ENCODE results near the gene GCLC. TPM values are rescaled to one million over a fixed set of nuclear protein-coding genes. Genes with fewer than 3 reads are reported as not detected.
"Not testable (repeated sequence)": the region's sequence is repeated elsewhere in the genome, so short reads cannot be mapped to it uniquely, and the experiment has no call there.

The GCLC gene
- total and polyA plus RNA-seq, 12 donors: 7.3 to 116 (median 37.9) TPM

GRCh38 chr6:53581173-53581773, 36.4 kb upstream of the GCLC start:
- no peaks in the 10 kb centered on the region for H3K9me3 ChIP-seq (replicated peaks in 1 of 3)
- no peak overlapping the region for H3K4me3 ChIP-seq
- H3K27ac ChIP-seq: no peak overlapping the region
- no peaks in the 10 kb centered on the region for H3K4me1 ChIP-seq (replicated peaks in 1 of 2)
- no peak for DNase-seq
- 57 to 78% (median 68%) methylated on average over 2 of the region's 2 CpGs for WGBS, 4 donors
- intact Hi-C loops (cut with DNase I): no loop called here
- H3K36me3 ChIP-seq (replicated peaks in 1 of 2): no peaks in the 10 kb centered on the region
- H3K27me3 ChIP-seq: no peaks in the 10 kb centered on the region
- no peak for TF ChIP-seq CTCF (IDR thresholded peaks at IDR 0.05)
- TF ChIP-seq POLR2A (IDR thresholded peaks at IDR 0.05): no peak

DNA sequence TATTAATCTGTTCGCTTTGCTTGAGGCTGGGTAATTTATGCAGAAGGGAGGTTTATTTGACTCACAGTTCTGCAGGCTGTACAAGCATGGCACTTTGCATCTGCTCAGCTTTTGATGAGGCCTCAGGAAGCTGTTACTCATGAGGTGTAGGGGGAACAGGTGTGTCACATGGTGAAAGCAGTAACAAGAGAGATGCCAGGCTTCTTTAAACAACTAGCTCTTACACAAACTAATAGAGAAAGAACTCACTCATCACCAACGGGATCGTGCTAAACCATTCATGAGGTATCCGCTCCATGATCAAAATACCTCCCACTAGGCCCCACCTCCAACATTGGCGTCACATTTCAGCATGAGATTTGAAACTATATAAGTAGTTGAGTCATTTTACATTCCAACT, 34.4 kb upstream of the GCLC start:
- no peaks in the 10 kb centered on the region for H3K9me3 ChIP-seq (replicated peaks in 1 of 3)
- WGBS, 4 donors: 87 to 98% (median 92%) methylated on average over 5 of the region's 5 CpGs
- no peaks in the 10 kb centered on the region for H3K36me3 ChIP-seq (replicated peaks in 1 of 2)
- H3K4me1 ChIP-seq (replicated peaks in 1 of 2): no peaks in the 10 kb centered on the region
- no peak overlapping the region for H3K4me3 ChIP-seq
- H3K27ac ChIP-seq: no peak overlapping the region
- no peaks in the 10 kb centered on the region for H3K27me3 ChIP-seq
- intact Hi-C loops (cut with DNase I): no loop called here
- DNase-seq: no peak
- no peak for TF ChIP-seq CTCF (IDR thresholded peaks at IDR 0.05)
- no peak for TF ChIP-seq POLR2A (IDR thresholded peaks at IDR 0.05)

GRCh38 chr6:53578371-53578770, 33.5 kb upstream of the GCLC start:
- no peak for DNase-seq
- 68 to 84% (median 75%) methylated on average over 7 of the region's 7 CpGs for WGBS, 4 donors
- H3K9me3 ChIP-seq (replicated peaks in 1 of 3): no peaks in the 10 kb centered on the region
- no peaks in the 10 kb centered on the region for H3K4me1 ChIP-seq (replicated peaks in 1 of 2)
- H3K27me3 ChIP-seq: no peaks in the 10 kb centered on the region
- H3K36me3 ChIP-seq (replicated peaks in 1 of 2): no peaks in the 10 kb centered on the region
- intact Hi-C loops (cut with DNase I): no loop called here
- TF ChIP-seq CTCF (IDR thresholded peaks at IDR 0.05) (no peak), POLR2A (IDR thresholded peaks at IDR 0.05) (no peak)
- no peak overlapping the region for H3K4me3 ChIP-seq
- no peak overlapping the region for H3K27ac ChIP-seq

- no peak for DNase-seq
- H3K9me3 ChIP-seq (replicated peaks in 1 of 3): no peaks in the 10 kb centered on the region
- TF ChIP-seq POLR2A (IDR thresholded peaks at IDR 0.05): no peak
- TF ChIP-seq CTCF (IDR thresholded peaks at IDR 0.05): no peak
- H3K4me1 ChIP-seq (replicated peaks in 1 of 2): no peaks in the 10 kb centered on the region
- no peaks in the 10 kb centered on the region for H3K27me3 ChIP-seq
- H3K36me3 ChIP-seq (replicated peaks in 1 of 2): no peaks in the 10 kb centered on the region
- intact Hi-C loops (cut with DNase I): no loop called here
- H3K27ac ChIP-seq: no peak overlapping the region
- no peak overlapping the region for H3K4me3 ChIP-seq
- WGBS, 4 donors: 75 to 87% (median 78%) methylated on average over 14 of the region's 14 CpGs
These were observed 28.4 kb upstream of the GCLC start for GRCh38 chr6:53573299-53573698.

GRCh38 chr6:53572379-53572778, 27.5 kb upstream of the GCLC start:
- H3K9me3 ChIP-seq (replicated peaks in 1 of 3); H3K27me3 ChIP-seq; intact Hi-C loops (cut with DNase I); H3K27ac ChIP-seq; H3K4me3 ChIP-seq; H3K36me3 ChIP-seq (replicated peaks in 1 of 2); DNase-seq; H3K4me1 ChIP-seq (replicated peaks in 1 of 2): not testable (repeated sequence)
- 82 to 87% (median 85%) methylated on average over 3 of the region's 3 CpGs for WGBS, 4 donors

All from adrenal gland (tissue), 12 donors.